Measurements from ENCODE around the gene VSTM1.

VSTM1 gene

DNA sequence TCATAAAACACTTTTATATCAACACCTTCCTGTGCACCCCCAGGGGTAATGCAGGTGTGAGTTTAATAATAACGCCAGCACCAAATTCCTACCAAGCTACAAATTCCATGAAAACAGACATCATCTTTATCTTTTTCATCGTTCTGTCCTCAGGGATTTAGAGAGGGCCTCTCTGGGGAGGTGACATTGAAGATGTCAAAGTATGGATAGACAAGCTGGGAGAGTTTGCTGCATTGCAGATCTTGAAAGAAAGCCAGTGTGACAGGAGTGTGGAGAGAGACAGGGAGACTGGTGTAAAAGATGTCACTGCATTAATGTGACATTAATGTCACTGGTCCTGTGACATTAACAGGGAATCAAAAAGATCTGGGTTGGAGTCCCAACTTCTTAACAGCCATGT, 62.2 kb downstream of the VSTM1 start (continued):
- TF ChIP-seq RARB (CRISPR knock-in tag; IDR thresholded peaks at IDR 0.05), result no peak
- no peak for TF ChIP-seq ESRRG (CRISPR knock-in tag; IDR thresholded peaks at IDR 0.05)
- no peak for TF ChIP-seq BACH2 (CRISPR knock-in tag; IDR thresholded peaks at IDR 0.05; ENCODE audit: borderline replicate concordance)
- TF ChIP-seq ZC3H10 (CRISPR knock-in tag; IDR thresholded peaks at IDR 0.05), result no peak
- TF ChIP-seq TOX (CRISPR knock-in tag; IDR thresholded peaks at IDR 0.05; ENCODE audit: borderline replicate concordance), result no peak
- TF ChIP-seq ZNF565 (CRISPR knock-in tag; conservative IDR thresholded peaks at IDR 0.05; ENCODE audit: low read depth), result no peak
- no peak for TF ChIP-seq ISL1 (CRISPR knock-in tag; IDR thresholded peaks at IDR 0.05)
- TF ChIP-seq ZNF70 (CRISPR knock-in tag; IDR thresholded peaks at IDR 0.05), result no peak

DNA sequence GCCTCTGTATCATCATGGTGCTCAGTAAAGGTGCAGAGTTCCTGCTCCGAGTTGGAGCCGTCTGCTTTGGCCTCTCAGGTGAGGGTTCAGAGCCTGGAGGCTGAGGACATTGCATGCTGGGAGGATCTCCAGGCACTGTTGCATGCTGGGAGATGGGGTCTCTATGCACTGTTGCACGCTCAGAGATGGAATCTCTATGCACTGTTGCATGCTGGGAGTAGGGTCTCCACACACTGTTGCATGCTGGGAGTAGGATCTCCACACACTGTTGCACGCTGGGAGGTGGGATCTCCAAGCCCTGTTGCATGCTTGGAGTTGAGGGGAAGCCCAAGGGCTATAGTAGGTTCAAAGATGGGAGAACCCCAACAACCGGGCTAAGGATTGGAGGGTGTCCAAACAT, 64.0 kb downstream of the VSTM1 start:
- TF ChIP-seq, protein P1, sequence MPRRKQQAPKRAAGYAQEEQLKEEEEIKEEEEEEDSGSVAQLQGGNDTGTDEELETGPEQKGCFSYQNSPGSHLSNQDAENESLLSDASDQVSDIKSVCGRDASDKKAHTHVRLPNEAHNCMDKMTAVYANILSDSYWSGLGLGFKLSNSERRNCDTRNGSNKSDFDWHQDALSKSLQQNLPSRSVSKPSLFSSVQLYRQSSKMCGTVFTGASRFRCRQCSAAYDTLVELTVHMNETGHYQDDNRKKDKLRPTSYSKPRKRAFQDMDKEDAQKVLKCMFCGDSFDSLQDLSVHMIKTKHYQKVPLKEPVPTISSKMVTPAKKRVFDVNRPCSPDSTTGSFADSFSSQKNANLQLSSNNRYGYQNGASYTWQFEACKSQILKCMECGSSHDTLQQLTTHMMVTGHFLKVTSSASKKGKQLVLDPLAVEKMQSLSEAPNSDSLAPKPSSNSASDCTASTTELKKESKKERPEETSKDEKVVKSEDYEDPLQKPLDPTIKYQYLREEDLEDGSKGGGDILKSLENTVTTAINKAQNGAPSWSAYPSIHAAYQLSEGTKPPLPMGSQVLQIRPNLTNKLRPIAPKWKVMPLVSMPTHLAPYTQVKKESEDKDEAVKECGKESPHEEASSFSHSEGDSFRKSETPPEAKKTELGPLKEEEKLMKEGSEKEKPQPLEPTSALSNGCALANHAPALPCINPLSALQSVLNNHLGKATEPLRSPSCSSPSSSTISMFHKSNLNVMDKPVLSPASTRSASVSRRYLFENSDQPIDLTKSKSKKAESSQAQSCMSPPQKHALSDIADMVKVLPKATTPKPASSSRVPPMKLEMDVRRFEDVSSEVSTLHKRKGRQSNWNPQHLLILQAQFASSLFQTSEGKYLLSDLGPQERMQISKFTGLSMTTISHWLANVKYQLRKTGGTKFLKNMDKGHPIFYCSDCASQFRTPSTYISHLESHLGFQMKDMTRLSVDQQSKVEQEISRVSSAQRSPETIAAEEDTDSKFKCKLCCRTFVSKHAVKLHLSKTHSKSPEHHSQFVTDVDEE (CRISPR knock-in tag; IDR thresholded peaks at IDR 0.05), result no peak
- no peak for TF ChIP-seq ZNF70 (CRISPR knock-in tag; IDR thresholded peaks at IDR 0.05)
- TF ChIP-seq, protein P2, sequence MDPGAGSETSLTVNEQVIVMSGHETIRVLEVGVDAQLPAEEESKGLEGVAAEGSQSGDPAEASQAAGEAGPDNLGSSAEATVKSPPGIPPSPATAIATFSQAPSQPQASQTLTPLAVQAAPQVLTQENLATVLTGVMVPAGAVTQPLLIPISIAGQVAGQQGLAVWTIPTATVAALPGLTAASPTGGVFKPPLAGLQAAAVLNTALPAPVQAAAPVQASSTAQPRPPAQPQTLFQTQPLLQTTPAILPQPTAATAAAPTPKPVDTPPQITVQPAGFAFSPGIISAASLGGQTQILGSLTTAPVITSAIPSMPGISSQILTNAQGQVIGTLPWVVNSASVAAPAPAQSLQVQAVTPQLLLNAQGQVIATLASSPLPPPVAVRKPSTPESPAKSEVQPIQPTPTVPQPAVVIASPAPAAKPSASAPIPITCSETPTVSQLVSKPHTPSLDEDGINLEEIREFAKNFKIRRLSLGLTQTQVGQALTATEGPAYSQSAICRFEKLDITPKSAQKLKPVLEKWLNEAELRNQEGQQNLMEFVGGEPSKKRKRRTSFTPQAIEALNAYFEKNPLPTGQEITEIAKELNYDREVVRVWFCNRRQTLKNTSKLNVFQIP (CRISPR knock-in tag; IDR thresholded peaks at IDR 0.05; ENCODE audit: borderline replicate concordance, low read depth), result no peak
- TF ChIP-seq ESRRG (CRISPR knock-in tag; IDR thresholded peaks at IDR 0.05), result no peak
- TF ChIP-seq ARNTL (CRISPR knock-in tag; IDR thresholded peaks at IDR 0.05; ENCODE audit: borderline replicate concordance, low read depth), result no peak
- no peak for TF ChIP-seq PPARA (CRISPR knock-in tag; IDR thresholded peaks at IDR 0.05; ENCODE audit: borderline replicate concordance)
- TF ChIP-seq, protein P3, sequence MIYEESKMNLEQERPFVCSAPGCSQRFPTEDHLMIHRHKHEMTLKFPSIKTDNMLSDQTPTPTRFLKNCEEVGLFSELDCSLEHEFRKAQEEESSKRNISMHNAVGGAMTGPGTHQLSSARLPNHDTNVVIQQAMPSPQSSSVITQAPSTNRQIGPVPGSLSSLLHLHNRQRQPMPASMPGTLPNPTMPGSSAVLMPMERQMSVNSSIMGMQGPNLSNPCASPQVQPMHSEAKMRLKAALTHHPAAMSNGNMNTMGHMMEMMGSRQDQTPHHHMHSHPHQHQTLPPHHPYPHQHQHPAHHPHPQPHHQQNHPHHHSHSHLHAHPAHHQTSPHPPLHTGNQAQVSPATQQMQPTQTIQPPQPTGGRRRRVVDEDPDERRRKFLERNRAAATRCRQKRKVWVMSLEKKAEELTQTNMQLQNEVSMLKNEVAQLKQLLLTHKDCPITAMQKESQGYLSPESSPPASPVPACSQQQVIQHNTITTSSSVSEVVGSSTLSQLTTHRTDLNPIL (CRISPR knock-in tag; IDR thresholded peaks at IDR 0.05; ENCODE audit: low read depth), result no peak
- TF ChIP-seq ZC3H10 (CRISPR knock-in tag; IDR thresholded peaks at IDR 0.05), result no peak
- TF ChIP-seq, protein P4, sequence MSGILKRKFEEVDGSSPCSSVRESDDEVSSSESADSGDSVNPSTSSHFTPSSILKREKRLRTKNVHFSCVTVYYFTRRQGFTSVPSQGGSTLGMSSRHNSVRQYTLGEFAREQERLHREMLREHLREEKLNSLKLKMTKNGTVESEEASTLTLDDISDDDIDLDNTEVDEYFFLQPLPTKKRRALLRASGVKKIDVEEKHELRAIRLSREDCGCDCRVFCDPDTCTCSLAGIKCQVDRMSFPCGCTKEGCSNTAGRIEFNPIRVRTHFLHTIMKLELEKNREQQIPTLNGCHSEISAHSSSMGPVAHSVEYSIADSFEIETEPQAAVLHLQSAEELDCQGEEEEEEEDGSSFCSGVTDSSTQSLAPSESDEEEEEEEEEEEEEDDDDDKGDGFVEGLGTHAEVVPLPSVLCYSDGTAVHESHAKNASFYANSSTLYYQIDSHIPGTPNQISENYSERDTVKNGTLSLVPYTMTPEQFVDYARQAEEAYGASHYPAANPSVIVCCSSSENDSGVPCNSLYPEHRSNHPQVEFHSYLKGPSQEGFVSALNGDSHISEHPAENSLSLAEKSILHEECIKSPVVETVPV (CRISPR knock-in tag; IDR thresholded peaks at IDR 0.05), result no peak
- TF ChIP-seq BACH2 (CRISPR knock-in tag; IDR thresholded peaks at IDR 0.05; ENCODE audit: borderline replicate concordance), result no peak
- TF ChIP-seq ZNF8 (CRISPR knock-in tag; IDR thresholded peaks at IDR 0.05), result no peak
- TF ChIP-seq GLIS3 (CRISPR knock-in tag; IDR thresholded peaks at IDR 0.05), result no peak
- TF ChIP-seq ZFP3 (CRISPR knock-in tag; IDR thresholded peaks at IDR 0.05), result no peak
- no peak for TF ChIP-seq ZFP30 (CRISPR knock-in tag; IDR thresholded peaks at IDR 0.05)
- no peak for TF ChIP-seq OSR1 (CRISPR knock-in tag; IDR thresholded peaks at IDR 0.05)
- TF ChIP-seq ZNF565 (CRISPR knock-in tag; conservative IDR thresholded peaks at IDR 0.05; ENCODE audit: low read depth), result no peak
- TF ChIP-seq, protein P5, sequence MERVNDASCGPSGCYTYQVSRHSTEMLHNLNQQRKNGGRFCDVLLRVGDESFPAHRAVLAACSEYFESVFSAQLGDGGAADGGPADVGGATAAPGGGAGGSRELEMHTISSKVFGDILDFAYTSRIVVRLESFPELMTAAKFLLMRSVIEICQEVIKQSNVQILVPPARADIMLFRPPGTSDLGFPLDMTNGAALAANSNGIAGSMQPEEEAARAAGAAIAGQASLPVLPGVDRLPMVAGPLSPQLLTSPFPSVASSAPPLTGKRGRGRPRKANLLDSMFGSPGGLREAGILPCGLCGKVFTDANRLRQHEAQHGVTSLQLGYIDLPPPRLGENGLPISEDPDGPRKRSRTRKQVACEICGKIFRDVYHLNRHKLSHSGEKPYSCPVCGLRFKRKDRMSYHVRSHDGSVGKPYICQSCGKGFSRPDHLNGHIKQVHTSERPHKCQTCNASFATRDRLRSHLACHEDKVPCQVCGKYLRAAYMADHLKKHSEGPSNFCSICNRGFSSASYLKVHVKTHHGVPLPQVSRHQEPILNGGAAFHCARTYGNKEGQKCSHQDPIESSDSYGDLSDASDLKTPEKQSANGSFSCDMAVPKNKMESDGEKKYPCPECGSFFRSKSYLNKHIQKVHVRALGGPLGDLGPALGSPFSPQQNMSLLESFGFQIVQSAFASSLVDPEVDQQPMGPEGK (CRISPR knock-in tag; IDR thresholded peaks at IDR 0.05; ENCODE audit: borderline replicate concordance), result no peak
- TF ChIP-seq ISL1 (CRISPR knock-in tag; IDR thresholded peaks at IDR 0.05), result no peak
- TF ChIP-seq SNAI2 (CRISPR knock-in tag; IDR thresholded peaks at IDR 0.05), result no peak
- TF ChIP-seq RARB (CRISPR knock-in tag; IDR thresholded peaks at IDR 0.05), result no peak
- no peak for ATAC-seq

DNA sequence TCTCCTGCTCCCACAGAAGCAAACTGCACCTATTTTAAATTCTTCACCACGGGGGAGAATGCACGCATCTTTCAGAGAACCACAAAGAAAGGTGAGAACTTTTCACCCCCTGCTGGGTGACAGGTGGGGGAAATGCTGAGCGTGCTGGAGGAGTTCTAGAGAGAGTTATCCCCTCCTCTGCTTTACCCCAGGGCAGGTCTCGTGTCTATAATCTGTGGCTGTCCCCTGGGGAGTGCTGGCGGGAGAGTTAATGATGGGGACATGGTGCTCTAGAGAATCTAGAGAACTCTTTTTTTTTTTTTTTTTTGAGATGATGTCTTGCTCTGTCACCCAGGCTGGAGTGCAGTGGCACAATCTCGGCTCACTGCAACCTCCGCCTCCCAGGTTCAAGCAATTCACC, 65.5 kb downstream of the VSTM1 start:
- TF ChIP-seq ARNTL (CRISPR knock-in tag; IDR thresholded peaks at IDR 0.05; ENCODE audit: borderline replicate concordance, low read depth) (no peak), ESRRG (CRISPR knock-in tag; IDR thresholded peaks at IDR 0.05) (no peak)

More for the DNA sequence above, 65.5 kb downstream of the VSTM1 start:
- ATAC-seq, result no peak
